Astrocyte of the cerebellum (primary cell): ENCODE measurements around the gene GH2.

Experiments used
- DNase-seq: peaks from one replicate; pipeline ENCODE4 v3.0.0-alpha.2; 2011; ENCODE audit warnings: low read depth
- H3K4me3 ChIP-seq: 2 replicates; pipeline ENCODE4 v1.5.1; 2011; ENCODE audit warnings: mild to moderate bottlenecking, low read depth, low read length, moderate library complexity
- in situ Hi-C: cut with HindIII; loops from 2 replicates; pipeline ENCODE4 v1.10.0; 2017; ENCODE audit warnings: low sequenced_read_pairs
- TF ChIP-seq, protein P1 (sequence below): IDR thresholded peaks from 2 replicates; pipeline ENCODE4 v1.5.1; 2012; ENCODE audit warnings: low read length, low read depth, moderate library complexity, mild to moderate bottlenecking; ENCODE audit errors: missing control alignments

Gene GH2

DNA sequence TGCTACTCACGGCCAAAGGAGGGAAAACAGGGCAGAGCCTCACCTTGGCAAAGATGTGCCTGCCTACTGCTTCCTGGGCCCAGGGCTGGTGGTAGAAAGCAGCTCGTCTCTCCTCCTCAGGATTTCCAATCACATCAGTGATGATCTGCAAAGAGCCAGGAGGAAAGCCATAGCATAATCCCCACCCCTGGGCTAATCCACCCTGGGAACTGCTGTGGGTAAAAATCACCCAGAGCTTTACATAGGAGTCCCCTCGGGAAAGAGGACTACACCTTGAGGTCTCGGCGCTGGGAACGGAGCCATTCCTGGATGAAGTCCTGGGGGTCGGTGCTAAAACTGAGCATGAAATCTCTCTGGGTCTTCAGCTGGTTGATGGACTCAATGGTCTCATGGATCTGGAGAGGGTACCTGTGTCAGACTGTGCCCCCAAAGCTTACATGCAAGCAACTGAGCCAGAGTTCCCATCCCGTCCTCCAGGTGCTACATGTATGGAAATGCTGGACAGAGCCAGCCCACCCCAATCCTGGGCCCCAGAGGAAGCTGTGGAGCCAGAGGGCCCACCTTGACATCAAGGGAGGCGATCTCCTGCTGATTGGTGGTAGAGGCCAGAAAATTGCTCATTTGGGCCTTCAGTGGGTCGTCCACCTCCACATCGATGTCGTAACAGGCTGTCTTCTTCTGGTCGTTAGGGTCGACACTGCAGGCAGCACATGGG is 48.6 kb downstream of the GH2 start:
- H3K4me3 ChIP-seq = no peak overlapping the region
- in situ Hi-C loops = no loop called here
- DNase-seq = no peak
- TF ChIP-seq, protein P1, sequence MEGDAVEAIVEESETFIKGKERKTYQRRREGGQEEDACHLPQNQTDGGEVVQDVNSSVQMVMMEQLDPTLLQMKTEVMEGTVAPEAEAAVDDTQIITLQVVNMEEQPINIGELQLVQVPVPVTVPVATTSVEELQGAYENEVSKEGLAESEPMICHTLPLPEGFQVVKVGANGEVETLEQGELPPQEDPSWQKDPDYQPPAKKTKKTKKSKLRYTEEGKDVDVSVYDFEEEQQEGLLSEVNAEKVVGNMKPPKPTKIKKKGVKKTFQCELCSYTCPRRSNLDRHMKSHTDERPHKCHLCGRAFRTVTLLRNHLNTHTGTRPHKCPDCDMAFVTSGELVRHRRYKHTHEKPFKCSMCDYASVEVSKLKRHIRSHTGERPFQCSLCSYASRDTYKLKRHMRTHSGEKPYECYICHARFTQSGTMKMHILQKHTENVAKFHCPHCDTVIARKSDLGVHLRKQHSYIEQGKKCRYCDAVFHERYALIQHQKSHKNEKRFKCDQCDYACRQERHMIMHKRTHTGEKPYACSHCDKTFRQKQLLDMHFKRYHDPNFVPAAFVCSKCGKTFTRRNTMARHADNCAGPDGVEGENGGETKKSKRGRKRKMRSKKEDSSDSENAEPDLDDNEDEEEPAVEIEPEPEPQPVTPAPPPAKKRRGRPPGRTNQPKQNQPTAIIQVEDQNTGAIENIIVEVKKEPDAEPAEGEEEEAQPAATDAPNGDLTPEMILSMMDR = no peak

DNA sequence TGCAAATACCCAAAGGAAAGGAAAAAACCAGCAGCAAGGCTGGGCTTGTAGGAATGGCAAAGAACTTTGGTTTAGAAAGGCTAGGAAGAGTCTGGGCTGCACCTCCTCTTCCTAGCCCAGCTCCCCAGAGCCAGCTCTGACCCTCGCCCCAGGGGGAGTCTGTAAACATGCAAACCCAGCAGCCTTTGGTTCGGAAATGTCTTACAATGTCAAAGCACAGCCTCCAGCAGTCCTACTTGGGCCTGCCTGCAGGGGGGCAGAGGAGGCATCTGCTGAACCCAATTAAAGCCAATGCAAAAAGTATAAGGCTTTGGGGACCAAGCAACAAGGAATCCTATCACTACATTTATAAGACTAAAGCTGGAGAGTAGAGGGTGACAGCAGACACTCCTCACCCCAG is 49.3 kb downstream of the GH2 start:
- in situ Hi-C loops = no loop called here
- no peak overlapping the region for H3K4me3 ChIP-seq
- DNase-seq = no peak
- TF ChIP-seq, protein P1 = no peak

DNA sequence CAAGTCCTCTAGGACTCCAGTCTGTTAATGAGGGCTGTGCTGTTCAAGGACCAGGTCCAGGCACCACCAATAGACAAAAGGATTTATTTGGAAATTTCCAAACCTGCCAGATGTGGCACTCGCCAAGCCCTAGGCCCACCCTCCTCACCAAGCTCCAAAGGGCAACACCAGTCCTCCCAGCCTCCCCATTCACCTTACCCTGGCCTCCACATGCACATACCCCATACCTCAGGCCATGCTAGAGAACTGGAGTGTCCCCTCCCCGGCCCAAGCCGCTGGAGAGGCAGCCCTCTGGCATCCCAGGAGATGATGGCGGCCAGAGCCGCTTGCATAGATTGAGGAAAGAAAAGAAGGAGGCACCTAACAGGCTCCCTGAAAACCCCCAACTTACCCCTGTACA is 49.7 kb downstream of the GH2 start:
- no peak overlapping the region for H3K4me3 ChIP-seq
- no peak for DNase-seq
- in situ Hi-C loops = no loop called here
- TF ChIP-seq, protein P1 = no peak

DNA sequence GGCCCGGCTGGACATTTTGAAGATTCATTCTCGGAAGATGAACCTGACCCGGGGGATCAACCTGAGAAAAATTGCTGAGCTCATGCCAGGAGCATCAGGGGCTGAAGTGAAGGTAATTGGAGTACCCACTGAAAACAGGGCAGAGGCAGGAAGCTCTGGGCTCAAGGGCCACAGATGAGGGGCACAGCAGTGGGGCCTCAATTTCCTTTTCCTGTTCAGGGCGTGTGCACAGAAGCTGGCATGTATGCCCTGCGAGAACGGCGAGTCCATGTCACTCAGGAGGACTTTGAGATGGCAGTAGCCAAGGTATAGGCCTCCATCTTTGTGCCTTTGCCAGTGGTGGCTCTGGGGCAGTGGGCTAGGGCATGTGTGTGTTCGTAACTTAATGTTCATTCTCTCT is 50.2 kb downstream of the GH2 start:
- in situ Hi-C loops = no loop called here
- TF ChIP-seq, protein P1 = no peak
- DNase-seq = no peak
- H3K4me3 ChIP-seq = no peak overlapping the region

DNA sequence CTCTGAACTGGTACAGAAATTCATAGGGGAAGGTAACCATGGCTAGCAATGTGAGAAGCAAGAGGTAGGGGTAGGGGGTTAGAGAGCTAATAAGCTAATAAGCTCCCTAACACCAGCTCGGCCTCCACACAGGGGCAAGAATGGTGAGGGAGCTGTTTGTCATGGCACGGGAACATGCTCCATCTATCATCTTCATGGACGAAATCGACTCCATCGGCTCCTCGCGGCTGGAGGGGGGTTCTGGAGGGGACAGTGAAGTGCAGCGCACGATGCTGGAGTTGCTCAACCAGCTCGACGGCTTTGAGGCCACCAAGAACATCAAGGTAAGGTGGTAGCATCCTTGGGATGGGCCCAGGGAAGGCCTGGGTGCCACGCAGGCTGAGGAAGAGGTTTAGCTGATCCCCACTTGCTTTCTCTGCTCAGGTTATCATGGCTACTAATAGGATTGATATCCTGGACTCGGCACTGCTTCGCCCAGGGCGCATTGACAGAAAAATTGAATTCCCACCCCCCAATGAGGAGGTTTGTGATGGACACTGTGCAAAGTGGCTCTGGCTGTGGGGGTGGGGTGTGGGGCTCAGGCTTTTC is 50.7 kb downstream of the GH2 start:
- H3K4me3 ChIP-seq = no peak overlapping the region
- in situ Hi-C loops = no loop called here
- TF ChIP-seq, protein P1 = no peak
- no peak for DNase-seq

DNA sequence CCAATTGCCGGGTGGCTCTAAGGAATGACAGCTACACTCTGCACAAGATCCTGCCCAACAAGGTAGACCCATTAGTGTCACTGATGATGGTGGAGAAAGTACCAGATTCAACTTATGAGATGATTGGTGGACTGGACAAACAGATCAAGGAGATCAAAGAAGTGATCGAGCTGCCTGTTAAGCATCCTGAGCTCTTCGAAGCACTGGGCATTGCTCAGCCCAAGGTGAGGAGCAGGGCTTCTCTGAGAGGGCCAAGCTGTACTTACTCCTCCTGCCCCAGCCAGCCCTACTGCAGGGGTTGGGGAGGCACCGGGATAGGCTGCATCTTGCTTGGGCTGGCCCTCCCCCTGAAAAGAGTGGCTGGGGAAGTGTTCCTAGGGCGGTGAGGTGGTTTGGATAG is 51.5 kb downstream of the GH2 start:
- no peak overlapping the region for H3K4me3 ChIP-seq
- in situ Hi-C loops = no loop called here
- DNase-seq = no peak
- TF ChIP-seq, protein P1 = no peak
